Mesendoderm (in vitro differentiated cells): ENCODE data around the gene PRDM15.

Experiments
- DNase-seq: peaks from one replicate; pipeline ENCODE4 v3.0.0; 2013
- H2AK5ac ChIP-seq: 2 replicates; pipeline ENCODE4 v1.6.1; 2013; ENCODE audit warnings: low read length, inconsistent platforms
- H2BK120ac ChIP-seq: 2 replicates; pipeline ENCODE4 v1.6.1; 2013; ENCODE audit warnings: low read depth, mild to moderate bottlenecking, low read length, moderate library complexity, mixed read lengths
- H2BK15ac ChIP-seq: replicated peaks from 2 replicates; pipeline ENCODE4 v1.6.1; 2013; ENCODE audit warnings: low read depth, mild to moderate bottlenecking, moderate library complexity
- H2BK5ac ChIP-seq: 2 replicates; pipeline ENCODE4 v1.6.1; 2013; ENCODE audit warnings: low read length, inconsistent platforms
- H3K18ac ChIP-seq: 2 replicates; pipeline ENCODE4 v1.6.1; 2013; ENCODE audit warnings: mild to moderate bottlenecking, low read length, mixed read lengths
- H3K23ac ChIP-seq: one replicate; pipeline ENCODE4 v1.6.1; 2013; ENCODE audit warnings: low read length
- H3K27ac ChIP-seq: 2 replicates; pipeline ENCODE4 v1.5.1; 2013; ENCODE audit warnings: low read depth, mild to moderate bottlenecking, inconsistent platforms, low read length, moderate library complexity
- H3K27me3 ChIP-seq: 2 replicates; pipeline ENCODE4 v1.6.1; 2013; ENCODE audit warnings: low read length, control low read depth, mild to moderate bottlenecking, inconsistent platforms; ENCODE audit not compliant: insufficient read depth, poor library complexity
- H3K36me3 ChIP-seq: 2 replicates; pipeline ENCODE4 v1.6.1; 2013; ENCODE audit warnings: low read length, inconsistent platforms; ENCODE audit not compliant: control insufficient read depth, insufficient read depth
- H3K4ac ChIP-seq: one replicate; pipeline ENCODE4 v1.6.1; 2013; ENCODE audit warnings: low read depth, mild to moderate bottlenecking, low read length, moderate library complexity
- H3K4me1 ChIP-seq: 2 replicates; pipeline ENCODE4 v1.6.1; 2013; ENCODE audit warnings: low read depth, low read length, inconsistent platforms; ENCODE audit not compliant: control insufficient read depth
- H3K4me2 ChIP-seq: 2 replicates; pipeline ENCODE4 v1.6.1; 2013; ENCODE audit warnings: low read length
- H3K4me3 ChIP-seq: 2 replicates; pipeline ENCODE4 v1.5.1; 2013; ENCODE audit warnings: mild to moderate bottlenecking, low read length
- H3K56ac ChIP-seq: one replicate; pipeline ENCODE4 v1.6.1; 2013; ENCODE audit warnings: low read length
- H3K79me1 ChIP-seq: 2 replicates; pipeline ENCODE4 v1.6.1; 2013; ENCODE audit warnings: low read length, inconsistent platforms
- H3K79me2 ChIP-seq: 2 replicates; pipeline ENCODE4 v1.6.1; 2013; ENCODE audit warnings: mild to moderate bottlenecking, low read length; ENCODE audit not compliant: control insufficient read depth, insufficient read depth
- H3K9ac ChIP-seq: 2 replicates; pipeline ENCODE4 v1.6.1; 2013; ENCODE audit warnings: low read length, inconsistent platforms
- H4K5ac ChIP-seq: one replicate; pipeline ENCODE4 v1.6.1; 2013; ENCODE audit warnings: low read length
- H4K8ac ChIP-seq: one replicate; pipeline ENCODE4 v1.6.1; 2013; ENCODE audit warnings: low read depth, mild to moderate bottlenecking, control low read depth, low read length, moderate library complexity
- WGBS: extraction: QIAGEN DNeasy Blood & Tissue Kit; methylation state at CpG from one replicate; pipeline ENCODE4 v1.1.7; 2013; ENCODE audit warnings: low lambda C conversion rate, missing lambda C conversion rate; ENCODE audit not compliant: insufficient coverage; ENCODE audit errors: extremely low coverage; 5-methylcytosine and 5-hydroxymethylcytosine counted together

Gene PRDM15

DNA sequence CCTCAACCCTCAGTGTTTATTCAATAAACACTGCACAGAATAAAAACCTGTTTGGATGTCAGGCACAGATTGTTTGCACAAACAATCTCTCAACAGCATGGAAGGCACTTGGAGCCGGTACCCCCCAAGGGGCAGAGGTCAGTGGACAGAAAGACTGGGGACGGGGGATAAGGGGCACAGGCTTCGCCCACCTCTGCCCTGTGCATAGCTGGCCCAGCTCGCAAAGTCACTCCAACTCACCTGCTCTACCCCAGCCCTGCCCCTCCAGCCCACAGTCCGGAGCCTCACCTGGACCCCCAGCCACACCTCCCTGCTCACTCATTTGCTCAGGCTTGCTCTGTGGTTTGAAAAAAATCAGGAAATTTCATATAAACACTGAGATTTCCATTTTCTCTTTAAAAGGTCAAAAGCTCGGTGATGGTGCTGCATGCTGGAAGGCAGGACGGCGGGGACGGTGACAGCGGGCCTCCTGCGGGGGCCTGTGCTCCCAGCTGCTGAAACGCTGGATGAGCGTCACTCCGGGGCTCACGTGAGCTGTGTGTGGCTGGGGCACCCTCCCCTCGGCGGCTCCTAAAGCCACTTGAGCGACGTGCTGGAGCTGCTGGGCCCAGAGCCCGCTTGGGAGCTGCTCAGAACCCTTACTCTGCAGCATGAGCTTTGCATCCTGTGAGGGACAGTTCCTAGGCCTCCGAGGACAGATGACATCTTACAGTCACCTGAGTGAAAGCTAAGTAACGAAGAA, 54.5 kb downstream of the PRDM15 start:
- no peak for DNase-seq
- H3K18ac ChIP-seq = no peak overlapping the region
- H2BK120ac ChIP-seq = no peak overlapping the region
- no peak overlapping the region for H3K27ac ChIP-seq
- H3K27me3 ChIP-seq = no peaks in the 10 kb centered on the region
- H3K4me2 ChIP-seq = no peak overlapping the region
- H4K5ac ChIP-seq = no peak overlapping the region
- H3K79me1 ChIP-seq = no peaks in the 10 kb centered on the region
- H4K8ac ChIP-seq = no peak overlapping the region
- no peak overlapping the region for H3K23ac ChIP-seq
- no peaks in the 10 kb centered on the region for H3K79me2 ChIP-seq
- H3K36me3 ChIP-seq = no peaks in the 10 kb centered on the region
- no peak overlapping the region for H3K9ac ChIP-seq
- no peaks in the 10 kb centered on the region for H3K4me1 ChIP-seq
- no peak overlapping the region for H3K4ac ChIP-seq
- H3K56ac ChIP-seq = no peak overlapping the region
- H2AK5ac ChIP-seq = no peak overlapping the region
- H3K4me3 ChIP-seq = no peak overlapping the region
- no peak overlapping the region for H2BK5ac ChIP-seq
- no peak overlapping the region for H2BK15ac ChIP-seq
- WGBS = no CpG with 5 or more reads among the region's 22 CpGs

DNA sequence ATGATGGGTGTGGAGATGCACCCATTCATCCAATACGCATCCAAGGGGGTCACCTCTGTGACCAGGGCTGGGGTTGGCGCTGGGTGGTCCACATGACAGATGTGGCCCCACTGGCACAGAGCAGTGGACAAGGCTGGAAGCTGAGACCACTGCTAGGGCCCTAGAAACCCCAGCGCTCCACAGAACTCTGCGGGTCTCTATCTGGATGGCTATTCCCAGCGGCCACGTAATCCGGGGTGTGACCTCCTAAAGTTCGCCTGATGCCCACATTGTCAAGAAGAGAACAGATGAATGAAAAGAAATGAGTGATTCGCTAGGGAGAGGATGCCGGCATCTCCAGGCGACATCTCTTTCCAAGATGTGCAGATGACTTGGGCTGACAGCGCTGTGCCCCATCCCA, 55.2 kb downstream of the PRDM15 start:
- Histone ChIP-seq H2BK15ac (no peak overlapping the region), H3K27ac (no peak overlapping the region), H3K9ac (no peak overlapping the region), H3K79me1 (no peaks in the 10 kb centered on the region), H3K18ac (no peak overlapping the region), H4K8ac (no peak overlapping the region), H3K36me3 (no peaks in the 10 kb centered on the region), H2BK120ac (no peak overlapping the region), H2BK5ac (no peak overlapping the region), H3K79me2 (no peaks in the 10 kb centered on the region), H3K56ac (no peak overlapping the region), H2AK5ac (no peak overlapping the region), H3K27me3 (no peaks in the 10 kb centered on the region), H4K5ac (no peak overlapping the region), H3K4me3 (no peak overlapping the region), H3K4me2 (no peak overlapping the region), H3K4me1 (no peaks in the 10 kb centered on the region), H3K23ac (no peak overlapping the region), H3K4ac (no peak overlapping the region)
- WGBS = no CpG with 5 or more reads among the region's 12 CpGs
- DNase-seq = no peak

DNA sequence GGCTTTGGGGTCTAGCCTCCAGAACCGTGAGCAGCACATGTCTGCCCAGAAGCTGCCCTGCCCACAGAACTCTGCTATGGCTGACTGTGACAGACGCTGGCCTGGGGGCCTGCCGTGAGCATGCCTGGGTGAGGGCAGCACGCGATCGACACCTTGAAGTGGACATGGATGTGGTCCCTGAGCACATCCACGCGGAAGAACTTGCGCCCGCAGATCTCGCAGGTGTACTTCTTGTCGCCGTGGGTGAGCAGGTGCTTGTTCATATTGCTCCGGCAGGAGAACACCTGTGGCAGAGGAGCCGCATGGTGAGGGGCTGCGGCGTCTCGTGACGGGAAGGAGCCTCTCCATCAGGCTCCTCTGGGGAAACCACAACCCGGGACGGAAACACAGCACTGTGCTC, 56.0 kb downstream of the PRDM15 start:
- Histone ChIP-seq H2BK5ac (no peak overlapping the region), H3K27me3 (no peaks in the 10 kb centered on the region), H3K4me3 (no peak overlapping the region), H3K4ac (no peak overlapping the region), H3K56ac (no peak overlapping the region), H3K9ac (no peak overlapping the region), H3K18ac (no peak overlapping the region), H2AK5ac (no peak overlapping the region), H3K27ac (no peak overlapping the region), H2BK15ac (no peak overlapping the region), H3K36me3 (no peaks in the 10 kb centered on the region), H2BK120ac (no peak overlapping the region), H3K4me2 (no peak overlapping the region), H3K79me2 (no peaks in the 10 kb centered on the region), H3K4me1 (no peaks in the 10 kb centered on the region), H3K23ac (no peak overlapping the region), H4K8ac (no peak overlapping the region), H3K79me1 (no peaks in the 10 kb centered on the region), H4K5ac (no peak overlapping the region)
- WGBS = no CpG with 5 or more reads among the region's 21 CpGs
- DNase-seq = no peak

DNA sequence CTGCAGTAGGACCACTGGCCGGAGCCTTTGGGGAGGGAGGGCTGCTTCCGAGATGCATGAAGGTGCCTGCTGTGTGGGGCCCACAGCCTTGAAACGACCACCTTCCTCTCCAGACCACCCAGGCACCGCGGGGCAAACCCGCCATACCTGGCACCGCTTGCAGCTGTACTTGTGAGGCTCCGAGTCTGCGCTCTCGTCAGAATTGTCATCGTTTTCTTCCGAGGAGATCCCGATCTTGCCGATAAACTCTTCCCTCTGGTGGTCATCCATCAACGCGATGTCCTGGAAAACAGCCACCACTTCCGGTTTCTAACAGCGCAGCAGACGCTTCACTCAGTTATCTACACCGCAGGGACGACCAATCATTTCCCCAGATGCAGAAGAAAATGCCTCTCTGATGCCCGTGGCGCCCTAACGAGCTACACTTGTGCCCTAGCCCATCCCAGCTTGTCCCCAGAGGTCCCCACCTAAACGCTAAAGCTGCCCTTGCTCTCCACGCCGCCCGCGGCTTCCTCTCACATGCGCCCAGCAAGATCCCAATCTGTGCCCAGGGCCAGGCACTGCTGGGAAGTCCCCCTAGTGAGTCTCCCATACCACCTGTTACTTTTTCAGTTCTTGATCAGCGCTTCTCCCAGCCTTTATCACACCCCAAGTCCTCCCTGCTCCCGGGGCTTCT, 57.2 kb downstream of the PRDM15 start:
- Histone ChIP-seq H2BK15ac (no peak overlapping the region), H3K18ac (no peak overlapping the region), H3K36me3 (no peaks in the 10 kb centered on the region), H3K27ac (no peak overlapping the region), H3K79me2 (no peaks in the 10 kb centered on the region), H4K8ac (no peak overlapping the region), H2BK5ac (no peak overlapping the region), H3K23ac (no peak overlapping the region), H3K27me3 (no peaks in the 10 kb centered on the region), H3K4me1 (no peaks in the 10 kb centered on the region), H3K9ac (no peak overlapping the region), H4K5ac (no peak overlapping the region), H2AK5ac (no peak overlapping the region), H3K4me2 (no peak overlapping the region), H3K56ac (no peak overlapping the region), H3K79me1 (no peaks in the 10 kb centered on the region), H2BK120ac (no peak overlapping the region), H3K4ac (no peak overlapping the region), H3K4me3 (no peak overlapping the region)
- no CpG with 5 or more reads among the region's 32 CpGs for WGBS
- no peak for DNase-seq

DNA sequence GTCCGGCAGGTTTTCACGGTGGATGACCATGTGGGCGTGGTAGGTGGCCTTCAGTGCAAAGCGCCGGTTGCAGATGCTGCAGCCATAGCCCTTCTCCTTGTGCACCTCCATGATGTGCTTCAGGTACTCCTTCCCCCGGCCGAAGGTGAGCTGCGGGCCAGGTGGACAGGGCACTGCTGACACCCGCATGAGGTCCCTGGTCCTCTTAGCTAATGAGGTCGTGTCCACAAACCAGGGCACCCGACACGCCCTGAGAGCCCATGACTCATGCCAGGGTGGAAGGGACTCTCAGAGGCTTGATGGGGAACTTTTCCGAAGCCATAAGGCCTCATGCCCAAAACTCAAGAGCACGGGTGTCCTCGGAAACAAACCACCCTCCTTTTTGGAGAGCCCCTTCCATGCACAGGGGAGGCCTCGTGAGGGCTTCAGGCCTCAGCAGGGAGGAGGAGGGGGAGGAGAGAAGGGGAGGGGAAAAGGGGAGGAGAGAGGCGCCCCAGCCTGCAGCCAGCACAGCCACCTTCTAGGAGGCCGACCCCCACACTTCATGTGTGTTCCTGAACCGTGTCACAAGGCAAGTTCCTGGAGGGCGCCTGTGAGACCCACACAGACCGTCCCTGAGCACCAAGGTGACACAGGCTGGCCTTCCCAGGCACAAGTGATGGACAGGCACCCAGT, 57.9 kb downstream of the PRDM15 start:
- no peak for DNase-seq
- H4K8ac ChIP-seq = no peak overlapping the region
- no peak overlapping the region for H3K27ac ChIP-seq
- no peak overlapping the region for H2BK120ac ChIP-seq
- H3K56ac ChIP-seq = no peak overlapping the region
- H2BK15ac ChIP-seq = no peak overlapping the region
- WGBS = no CpG with 5 or more reads among the region's 21 CpGs
- no peaks in the 10 kb centered on the region for H3K36me3 ChIP-seq
- H4K5ac ChIP-seq = no peak overlapping the region
- no peak overlapping the region for H3K4ac ChIP-seq
- no peak overlapping the region for H2AK5ac ChIP-seq
- no peaks in the 10 kb centered on the region for H3K4me1 ChIP-seq
- no peak overlapping the region for H3K23ac ChIP-seq
- no peak overlapping the region for H3K18ac ChIP-seq
- no peak overlapping the region for H3K4me3 ChIP-seq
- H3K79me2 ChIP-seq = no peaks in the 10 kb centered on the region
- no peaks in the 10 kb centered on the region for H3K79me1 ChIP-seq
- no peak overlapping the region for H2BK5ac ChIP-seq
- H3K9ac ChIP-seq = no peak overlapping the region
- no peak overlapping the region for H3K4me2 ChIP-seq
- H3K27me3 ChIP-seq = no peaks in the 10 kb centered on the region
